ENCODE measurements around the gene CD8A.
"Not testable (repeated sequence)": the region's sequence is repeated elsewhere in the genome, so short reads cannot be mapped to it uniquely, and the experiment has no call there.

The CD8A gene

DNA sequence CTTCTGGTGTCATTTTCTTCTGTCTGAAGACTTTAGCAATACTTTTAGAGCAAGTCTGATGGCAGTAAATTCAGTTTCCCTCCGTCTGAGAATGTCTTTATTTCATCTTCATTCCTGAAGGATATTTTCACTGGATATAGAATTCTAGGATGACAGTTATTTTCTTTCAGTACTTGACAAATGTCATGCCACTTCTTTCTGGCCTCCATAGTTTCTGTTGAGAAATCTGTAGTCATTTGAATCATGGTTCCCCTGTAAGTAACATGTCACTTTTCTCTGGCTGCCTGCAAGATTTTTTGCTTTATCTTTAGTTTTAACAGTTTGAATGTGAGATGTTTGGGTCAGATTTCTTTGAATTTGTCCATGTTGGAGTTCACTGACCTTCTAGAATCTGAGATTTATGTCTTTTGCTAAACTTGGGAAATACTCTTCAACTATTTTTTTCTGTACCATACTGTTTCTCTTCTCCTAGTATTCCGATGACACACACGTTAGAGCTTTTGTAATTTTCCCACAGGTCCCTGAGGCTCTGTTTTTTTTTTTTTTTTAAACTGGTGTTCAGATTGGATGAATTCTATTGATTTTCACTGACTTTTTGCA lies 40.4 kb downstream of the CD8A start:
- peaks cover 12% of the 10 kb centered on the region; the same call in 1 of the 2 replicates for H3K9me3 ChIP-seq (ENCODE audit: insufficient read depth, low read depth, low read length)
- no peaks in the 10 kb centered on the region for H3K27me3 ChIP-seq (ENCODE audit: insufficient read depth, low read length)
- no peak overlapping the region for H3K4me3 ChIP-seq (ENCODE audit: low read length)
- H3K9ac ChIP-seq (ENCODE audit: low read depth, low read length): no peak overlapping the region
- peaks cover 11% of the 10 kb centered on the region; the same call in 1 of the 2 replicates for H3K4me1 ChIP-seq (ENCODE audit: insufficient read depth, low read length)
- H3K27ac ChIP-seq (ENCODE audit: low read length): no peak overlapping the region
- peaks cover 47% of the 10 kb centered on the region for H3K36me3 ChIP-seq (ENCODE audit: insufficient read depth, low read depth, low read length)

DNA sequence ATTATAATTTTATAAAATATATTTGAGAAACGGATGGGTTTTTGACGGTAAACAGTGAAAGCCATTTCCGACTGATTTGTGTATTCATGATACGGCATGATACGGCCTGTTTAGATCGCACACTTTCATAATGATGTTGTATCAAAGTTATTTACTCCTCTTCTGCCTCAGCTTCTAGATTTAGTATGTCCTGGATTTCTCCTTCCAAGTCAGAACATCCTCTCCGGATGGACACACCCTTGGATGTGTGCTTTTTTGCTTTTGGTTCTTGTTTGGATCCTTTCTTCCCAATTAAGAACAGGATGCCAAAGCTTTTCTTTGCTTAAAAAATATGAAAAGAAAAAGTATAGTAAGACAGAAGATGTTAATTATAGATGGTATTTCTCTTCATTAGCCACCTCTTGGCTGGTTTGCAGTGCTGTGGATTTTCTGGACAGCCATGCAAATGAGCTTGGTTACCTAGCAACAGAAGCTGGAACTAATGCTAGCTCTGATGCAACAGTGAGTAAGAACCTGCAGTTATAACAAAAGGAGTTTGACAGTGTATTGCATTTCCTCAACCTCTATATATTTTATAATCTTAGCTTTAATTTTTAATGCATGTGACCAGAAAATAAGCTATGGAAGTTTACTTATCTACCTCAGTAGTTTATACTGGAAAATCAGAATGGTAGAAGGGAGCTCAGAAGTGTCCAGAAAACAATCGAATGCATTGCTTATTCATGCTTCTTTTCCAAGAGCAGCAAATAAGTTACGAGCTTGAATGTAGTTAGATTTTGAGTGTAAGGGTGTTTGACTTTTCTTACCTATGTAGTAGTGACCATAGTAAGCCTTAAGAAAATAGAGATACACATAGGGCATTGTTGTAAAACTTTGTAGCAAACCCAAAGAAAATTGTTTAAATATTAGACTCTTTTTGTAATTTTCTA lies 42.7 kb downstream of the CD8A start:
- H3K27me3 ChIP-seq (ENCODE audit: insufficient read depth, low read length): no peaks in the 10 kb centered on the region
- H3K9ac ChIP-seq (ENCODE audit: low read depth, low read length): no peak overlapping the region
- peaks cover 39% of the 10 kb centered on the region for H3K36me3 ChIP-seq (ENCODE audit: insufficient read depth, low read depth, low read length)
- no peak overlapping the region for H3K4me3 ChIP-seq (ENCODE audit: low read length)
- no peak overlapping the region for H3K27ac ChIP-seq (ENCODE audit: low read length)
- peaks cover 12% of the 10 kb centered on the region; the same call in 1 of the 2 replicates for H3K9me3 ChIP-seq (ENCODE audit: insufficient read depth, low read depth, low read length)
- peaks cover 11% of the 10 kb centered on the region; the same call in 1 of the 2 replicates for H3K4me1 ChIP-seq (ENCODE audit: insufficient read depth, low read length)

- Histone ChIP-seq H3K4me3 (ENCODE audit: low read length) (no peak overlapping the region), H3K9me3 (ENCODE audit: insufficient read depth, low read depth, low read length) (peaks cover 12% of the 10 kb centered on the region; the same call in 1 of the 2 replicates), H3K27me3 (ENCODE audit: insufficient read depth, low read length) (no peaks in the 10 kb centered on the region), H3K4me1 (ENCODE audit: insufficient read depth, low read length) (peaks cover 11% of the 10 kb centered on the region; the same call in 1 of the 2 replicates), H3K36me3 (ENCODE audit: insufficient read depth, low read depth, low read length) (peaks cover 30% of the 10 kb centered on the region), H3K27ac (ENCODE audit: low read length) (no peak overlapping the region), H3K9ac (ENCODE audit: low read depth, low read length) (no peak overlapping the region)
Observed at GRCh38 chr2:86746939-86747338, 43.8 kb downstream of the CD8A start.

DNA sequence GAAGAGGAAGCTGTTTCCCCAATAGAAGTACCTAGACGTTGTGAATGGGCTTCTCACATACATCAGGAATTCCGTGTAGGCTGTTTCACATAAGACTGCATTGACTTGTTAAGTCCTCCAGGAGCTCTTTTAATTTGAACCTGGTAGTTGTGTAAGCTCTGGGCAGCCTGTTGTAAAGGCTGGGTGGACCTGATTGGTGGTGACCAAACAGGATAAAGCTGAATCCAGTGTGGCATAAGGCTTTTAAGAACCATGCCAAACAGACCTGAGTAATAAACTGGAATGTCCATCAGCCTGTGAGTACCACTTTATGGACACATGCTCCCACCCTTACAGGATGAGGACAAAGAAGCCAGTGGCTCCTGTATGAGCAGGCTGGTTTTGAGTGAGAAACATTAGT lies 46.6 kb downstream of the CD8A start:
- Histone ChIP-seq H3K27me3 (ENCODE audit: insufficient read depth, low read length) (no peaks in the 10 kb centered on the region), H3K36me3 (ENCODE audit: insufficient read depth, low read depth, low read length) (peaks cover 26% of the 10 kb centered on the region), H3K4me3 (ENCODE audit: low read length) (no peak overlapping the region), H3K27ac (ENCODE audit: low read length) (no peak overlapping the region), H3K9ac (ENCODE audit: low read depth, low read length) (no peak overlapping the region), H3K4me1 (ENCODE audit: insufficient read depth, low read length) (peaks cover 11% of the 10 kb centered on the region; the same call in 1 of the 2 replicates), H3K9me3 (ENCODE audit: insufficient read depth, low read depth, low read length) (no peaks in the 10 kb centered on the region)

GRCh38 chr2:86741889-86742498 lies 48.7 kb downstream of the CD8A start:
- H3K9me3 ChIP-seq (ENCODE audit: insufficient read depth, low read depth, low read length); H3K27me3 ChIP-seq (ENCODE audit: insufficient read depth, low read length); H3K9ac ChIP-seq (ENCODE audit: low read depth, low read length); H3K4me3 ChIP-seq (ENCODE audit: low read length); H3K27ac ChIP-seq (ENCODE audit: low read length); H3K4me1 ChIP-seq (ENCODE audit: insufficient read depth, low read length): not testable (repeated sequence)
- H3K36me3 ChIP-seq (ENCODE audit: insufficient read depth, low read depth, low read length): peaks cover 24% of the 10 kb centered on the region; the same call in 1 of the 2 replicates

- not testable (repeated sequence) for H3K9me3 ChIP-seq (ENCODE audit: insufficient read depth, low read depth, low read length); H3K4me3 ChIP-seq (ENCODE audit: low read length); H3K27ac ChIP-seq (ENCODE audit: low read length); H3K9ac ChIP-seq (ENCODE audit: low read depth, low read length); H3K27me3 ChIP-seq (ENCODE audit: insufficient read depth, low read length); H3K4me1 ChIP-seq (ENCODE audit: insufficient read depth, low read length)
- H3K36me3 ChIP-seq (ENCODE audit: insufficient read depth, low read depth, low read length): peaks cover 17% of the 10 kb centered on the region; the same call in 1 of the 2 replicates
Observed at GRCh38 chr2:86739889-86740288, 50.8 kb downstream of the CD8A start.

DNA sequence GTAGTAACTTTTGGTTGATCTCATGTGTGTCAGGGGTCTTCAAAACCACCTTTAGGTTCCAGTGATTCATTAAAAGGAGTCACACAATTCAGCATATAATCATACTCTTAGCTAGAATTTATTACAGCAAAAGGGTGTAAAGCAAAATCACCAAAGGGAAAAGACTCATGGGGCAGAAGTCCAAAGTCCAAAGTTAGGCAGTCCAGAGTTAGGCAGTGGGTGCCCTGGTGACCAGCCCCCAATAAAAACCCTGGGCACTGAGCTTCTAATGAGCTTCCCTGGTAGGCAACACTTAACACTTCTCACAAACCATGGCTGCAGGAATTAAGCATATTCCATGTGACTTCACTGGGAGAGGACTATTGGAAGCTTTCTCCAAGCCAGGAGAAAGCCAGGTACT lies 51.2 kb downstream of the CD8A start:
- H3K36me3 ChIP-seq (ENCODE audit: insufficient read depth, low read depth, low read length): peaks cover 15% of the 10 kb centered on the region; the same call in 1 of the 2 replicates
- H3K4me3 ChIP-seq (ENCODE audit: low read length); H3K4me1 ChIP-seq (ENCODE audit: insufficient read depth, low read length); H3K9ac ChIP-seq (ENCODE audit: low read depth, low read length); H3K27ac ChIP-seq (ENCODE audit: low read length); H3K27me3 ChIP-seq (ENCODE audit: insufficient read depth, low read length); H3K9me3 ChIP-seq (ENCODE audit: insufficient read depth, low read depth, low read length): not testable (repeated sequence)

- not testable (repeated sequence) for H3K4me1 ChIP-seq (ENCODE audit: insufficient read depth, low read length); H3K9ac ChIP-seq (ENCODE audit: low read depth, low read length); H3K36me3 ChIP-seq (ENCODE audit: insufficient read depth, low read depth, low read length); H3K4me3 ChIP-seq (ENCODE audit: low read length); H3K9me3 ChIP-seq (ENCODE audit: insufficient read depth, low read depth, low read length); H3K27ac ChIP-seq (ENCODE audit: low read length); H3K27me3 ChIP-seq (ENCODE audit: insufficient read depth, low read length)
Observed at GRCh38 chr2:86734896-86735295, 55.8 kb downstream of the CD8A start.
